Vagina (tissue), 2 donors: ENCODE measurements around the gene SMTN.
"Not testable (repeated sequence)": the region's sequence is repeated elsewhere in the genome, so short reads cannot be mapped to it uniquely, and the experiment has no call there.

Experiments used
- CTCF ChIP-seq, 3 experiments: fragments of 450-650 bp in 2 of 3; fragments of 200-600 bp in 1 of 3; sonication (generic) in 1 of 3; IDR thresholded peaks; one replicate each; pipeline ENCODE4 v1.5.1; 2017 to 2019; ENCODE audit warnings: antibody characterized with exemption in 3 of 3, mild to moderate bottlenecking in 2 of 3, moderate library complexity in 2 of 3
- POLR2A ChIP-seq, 2 donors: fragments of 450-650 bp; IDR thresholded peaks; one replicate each; pipeline ENCODE4 v1.6.1; 2017; ENCODE audit warnings: antibody characterized with exemption in 2 of 2, mild to moderate bottlenecking in 2 of 2, moderate library complexity in 2 of 2
- POLR2AphosphoS5 ChIP-seq, 2 donors: sonication (generic); formaldehyde crosslinking; IDR thresholded peaks; one replicate each; pipeline ENCODE4 v1.9.0; 2017; ENCODE audit warnings: antibody characterized with exemption in 2 of 2, mild to moderate bottlenecking in 2 of 2, low read depth in 1 of 2; ENCODE audit not compliant: insufficient read depth in 1 of 2

DNA sequence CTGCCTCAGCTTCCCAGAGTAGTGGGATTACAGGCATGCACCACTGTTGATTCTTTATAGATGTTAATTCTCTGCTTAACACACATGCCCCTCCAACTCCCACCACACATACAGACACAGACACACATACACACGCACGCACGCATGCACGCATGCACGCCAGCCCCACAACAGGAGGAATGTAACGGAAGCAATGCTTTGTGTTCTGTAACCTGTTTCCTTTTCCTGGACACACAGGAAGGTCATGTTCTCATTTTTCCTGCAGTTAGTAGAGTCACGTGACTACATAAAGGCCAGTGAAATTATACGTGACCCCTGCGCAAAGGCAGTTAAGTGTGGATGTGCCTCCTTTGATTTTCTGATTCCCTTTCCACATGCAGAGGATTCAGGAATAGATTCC lies 8.0 kb upstream of the SMTN start:
- TF ChIP-seq POLR2A (IDR thresholded peaks at IDR 0.05); CTCF (IDR thresholded peaks at IDR 0.05); POLR2AphosphoS5 (IDR thresholded peaks at IDR 0.05; ENCODE audit: insufficient read depth in 1 of 2, low read depth in 1 of 2): not testable (repeated sequence)
